ENCODE measurements around the gene NNAT.

DNA sequence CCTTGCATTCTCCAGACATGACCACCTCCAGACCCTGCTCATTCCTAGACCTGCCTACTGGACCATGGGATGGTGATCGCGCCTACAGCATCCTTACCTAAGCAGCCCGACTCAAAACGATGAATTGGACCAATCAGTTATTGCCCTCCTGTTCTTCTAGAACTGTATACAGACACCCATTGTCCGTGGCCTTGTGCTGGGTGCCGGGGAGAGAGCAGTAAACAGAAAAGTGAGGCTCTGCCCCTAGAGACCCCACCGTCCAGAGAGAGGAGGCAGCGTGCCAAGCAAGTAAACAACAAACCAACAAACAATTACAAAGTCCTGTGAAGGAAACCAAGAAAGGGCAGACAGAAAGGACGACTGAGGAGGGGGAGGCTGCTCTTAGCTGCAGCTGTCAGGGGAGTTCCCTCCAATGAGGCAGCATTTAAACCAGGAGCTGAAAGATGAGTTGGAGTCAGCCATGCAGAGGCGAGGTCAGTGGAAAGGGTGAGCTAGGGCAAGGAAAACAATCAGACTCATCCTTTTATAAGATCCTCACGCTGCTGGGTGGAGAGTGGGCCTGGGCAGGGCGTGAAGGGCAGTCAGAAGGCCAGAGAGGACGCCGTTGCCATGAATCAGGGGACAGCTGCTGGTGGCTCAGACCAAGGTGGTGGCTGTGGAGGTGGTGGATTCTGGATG is 44.2 kb downstream of the NNAT start:
- TF ChIP-seq, protein P1, sequence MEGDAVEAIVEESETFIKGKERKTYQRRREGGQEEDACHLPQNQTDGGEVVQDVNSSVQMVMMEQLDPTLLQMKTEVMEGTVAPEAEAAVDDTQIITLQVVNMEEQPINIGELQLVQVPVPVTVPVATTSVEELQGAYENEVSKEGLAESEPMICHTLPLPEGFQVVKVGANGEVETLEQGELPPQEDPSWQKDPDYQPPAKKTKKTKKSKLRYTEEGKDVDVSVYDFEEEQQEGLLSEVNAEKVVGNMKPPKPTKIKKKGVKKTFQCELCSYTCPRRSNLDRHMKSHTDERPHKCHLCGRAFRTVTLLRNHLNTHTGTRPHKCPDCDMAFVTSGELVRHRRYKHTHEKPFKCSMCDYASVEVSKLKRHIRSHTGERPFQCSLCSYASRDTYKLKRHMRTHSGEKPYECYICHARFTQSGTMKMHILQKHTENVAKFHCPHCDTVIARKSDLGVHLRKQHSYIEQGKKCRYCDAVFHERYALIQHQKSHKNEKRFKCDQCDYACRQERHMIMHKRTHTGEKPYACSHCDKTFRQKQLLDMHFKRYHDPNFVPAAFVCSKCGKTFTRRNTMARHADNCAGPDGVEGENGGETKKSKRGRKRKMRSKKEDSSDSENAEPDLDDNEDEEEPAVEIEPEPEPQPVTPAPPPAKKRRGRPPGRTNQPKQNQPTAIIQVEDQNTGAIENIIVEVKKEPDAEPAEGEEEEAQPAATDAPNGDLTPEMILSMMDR (IDR thresholded peaks at IDR 0.05 in 8 of 11, conservative IDR thresholded peaks at IDR 0.05 in 3 of 11), result no peak
- TF ChIP-seq POLR2AphosphoS5 (IDR thresholded peaks at IDR 0.05) (no peak), POLR2A (IDR thresholded peaks at IDR 0.05) (no peak)

Data from spleen (tissue), 7 donors.